ENCODE measurements around the gene REV3L.

DNA sequence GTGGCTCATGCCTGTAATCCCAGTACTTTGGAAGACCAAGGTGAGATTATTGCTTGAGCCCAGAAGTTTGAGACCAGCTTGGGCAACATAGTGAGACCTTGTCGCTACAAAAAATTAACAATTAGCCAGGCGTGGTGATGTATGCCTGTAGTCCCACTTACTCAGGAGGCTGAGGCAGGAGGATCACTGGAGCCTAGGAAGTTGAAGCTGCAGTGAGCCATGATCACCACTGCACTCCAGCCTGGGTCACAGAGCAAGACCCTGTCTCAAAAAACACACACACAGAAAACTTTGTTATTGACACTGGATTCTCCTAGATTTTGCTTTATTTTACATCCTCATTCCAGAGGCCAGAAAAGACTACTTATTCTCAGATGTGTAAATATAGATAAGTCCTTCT lies 9.5 kb upstream of the REV3L start:
- no peak for TF ChIP-seq CTCF (IDR thresholded peaks at IDR 0.05)
- TF ChIP-seq, protein P1, sequence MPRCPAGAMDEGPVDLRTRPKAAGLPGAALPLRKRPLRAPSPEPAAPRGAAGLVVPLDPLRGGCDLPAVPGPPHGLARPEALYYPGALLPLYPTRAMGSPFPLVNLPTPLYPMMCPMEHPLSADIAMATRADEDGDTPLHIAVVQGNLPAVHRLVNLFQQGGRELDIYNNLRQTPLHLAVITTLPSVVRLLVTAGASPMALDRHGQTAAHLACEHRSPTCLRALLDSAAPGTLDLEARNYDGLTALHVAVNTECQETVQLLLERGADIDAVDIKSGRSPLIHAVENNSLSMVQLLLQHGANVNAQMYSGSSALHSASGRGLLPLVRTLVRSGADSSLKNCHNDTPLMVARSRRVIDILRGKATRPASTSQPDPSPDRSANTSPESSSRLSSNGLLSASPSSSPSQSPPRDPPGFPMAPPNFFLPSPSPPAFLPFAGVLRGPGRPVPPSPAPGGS (IDR thresholded peaks at IDR 0.05), result no peak
- no peak for TF ChIP-seq POLR2A (IDR thresholded peaks at IDR 0.05; ENCODE audit: low read length)
- TF ChIP-seq RAD21 (conservative IDR thresholded peaks at IDR 0.05 in 1 of 2, IDR thresholded peaks at IDR 0.05 in 1 of 2), result no peak
- TF ChIP-seq JUN (IDR thresholded peaks at IDR 0.05), result no peak
- no peak for TF ChIP-seq USF2 (IDR thresholded peaks at IDR 0.05)
- TF ChIP-seq MYC (IDR thresholded peaks at IDR 0.05; ENCODE audit: borderline replicate concordance, low read length), result no peak
- TF ChIP-seq RFX5 (IDR thresholded peaks at IDR 0.05), result no peak
- TF ChIP-seq CHD2 (IDR thresholded peaks at IDR 0.05; ENCODE audit: low read length, partially characterized antibody), result no peak
- no peak for TF ChIP-seq PHF8 (IDR thresholded peaks at IDR 0.05; ENCODE audit: borderline replicate concordance, low read depth)
- TF ChIP-seq, protein P2, sequence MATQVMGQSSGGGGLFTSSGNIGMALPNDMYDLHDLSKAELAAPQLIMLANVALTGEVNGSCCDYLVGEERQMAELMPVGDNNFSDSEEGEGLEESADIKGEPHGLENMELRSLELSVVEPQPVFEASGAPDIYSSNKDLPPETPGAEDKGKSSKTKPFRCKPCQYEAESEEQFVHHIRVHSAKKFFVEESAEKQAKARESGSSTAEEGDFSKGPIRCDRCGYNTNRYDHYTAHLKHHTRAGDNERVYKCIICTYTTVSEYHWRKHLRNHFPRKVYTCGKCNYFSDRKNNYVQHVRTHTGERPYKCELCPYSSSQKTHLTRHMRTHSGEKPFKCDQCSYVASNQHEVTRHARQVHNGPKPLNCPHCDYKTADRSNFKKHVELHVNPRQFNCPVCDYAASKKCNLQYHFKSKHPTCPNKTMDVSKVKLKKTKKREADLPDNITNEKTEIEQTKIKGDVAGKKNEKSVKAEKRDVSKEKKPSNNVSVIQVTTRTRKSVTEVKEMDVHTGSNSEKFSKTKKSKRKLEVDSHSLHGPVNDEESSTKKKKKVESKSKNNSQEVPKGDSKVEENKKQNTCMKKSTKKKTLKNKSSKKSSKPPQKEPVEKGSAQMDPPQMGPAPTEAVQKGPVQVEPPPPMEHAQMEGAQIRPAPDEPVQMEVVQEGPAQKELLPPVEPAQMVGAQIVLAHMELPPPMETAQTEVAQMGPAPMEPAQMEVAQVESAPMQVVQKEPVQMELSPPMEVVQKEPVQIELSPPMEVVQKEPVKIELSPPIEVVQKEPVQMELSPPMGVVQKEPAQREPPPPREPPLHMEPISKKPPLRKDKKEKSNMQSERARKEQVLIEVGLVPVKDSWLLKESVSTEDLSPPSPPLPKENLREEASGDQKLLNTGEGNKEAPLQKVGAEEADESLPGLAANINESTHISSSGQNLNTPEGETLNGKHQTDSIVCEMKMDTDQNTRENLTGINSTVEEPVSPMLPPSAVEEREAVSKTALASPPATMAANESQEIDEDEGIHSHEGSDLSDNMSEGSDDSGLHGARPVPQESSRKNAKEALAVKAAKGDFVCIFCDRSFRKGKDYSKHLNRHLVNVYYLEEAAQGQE (IDR thresholded peaks at IDR 0.05), result no peak
- no peak for TF ChIP-seq KDM5A (IDR thresholded peaks at IDR 0.05)
- no peak for TF ChIP-seq EP300 (IDR thresholded peaks at IDR 0.05)
- TF ChIP-seq MAZ (IDR thresholded peaks at IDR 0.05; ENCODE audit: borderline replicate concordance, low read depth, low read length), result no peak

Measured in A549 (cell line).